ENCODE measurements around the gene SLC35A4.

Gene SLC35A4

GRCh38 chr5:140564196-140565023 is at the start of gene SLC35A4, which contains the start of gene APBB3:
SLC35A4 (plus strand) TSS chr5:140564828; CDS start chr5:140567170, 2,342 bp downstream.
APBB3 (minus strand) TSS chr5:140564598; CDS start chr5:140564245, 353 bp downstream.
- DNase-seq = peak; percentile 95

- DNase-seq = no peak
Measured at GRCh38 chr5:140524003-140524402, 40.6 kb upstream of the SLC35A4 start.

- DNase-seq = no peak
Measured at GRCh38 chr5:140540227-140540626, 24.4 kb upstream of the SLC35A4 start.

DNA sequence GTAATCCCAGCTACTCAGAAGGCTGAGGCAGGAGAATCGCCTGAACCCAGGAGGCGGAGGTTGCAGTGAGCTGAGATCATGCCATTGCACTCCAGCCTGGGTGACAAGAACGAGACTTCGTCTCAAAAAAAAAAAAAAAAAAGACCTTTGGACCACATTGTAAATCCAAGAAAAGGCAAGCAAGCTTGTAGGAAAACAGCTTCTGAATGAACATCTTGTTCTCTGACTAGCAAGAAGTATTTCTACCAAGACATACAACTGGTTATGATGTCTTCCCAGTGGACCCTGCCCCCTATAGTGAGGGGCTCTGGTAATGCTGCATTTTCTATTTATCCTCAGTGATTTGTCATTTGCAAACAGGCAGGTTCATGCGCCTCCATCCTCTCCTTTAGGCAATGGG is 21.7 kb upstream of the SLC35A4 start:
- no peak for DNase-seq

DNA sequence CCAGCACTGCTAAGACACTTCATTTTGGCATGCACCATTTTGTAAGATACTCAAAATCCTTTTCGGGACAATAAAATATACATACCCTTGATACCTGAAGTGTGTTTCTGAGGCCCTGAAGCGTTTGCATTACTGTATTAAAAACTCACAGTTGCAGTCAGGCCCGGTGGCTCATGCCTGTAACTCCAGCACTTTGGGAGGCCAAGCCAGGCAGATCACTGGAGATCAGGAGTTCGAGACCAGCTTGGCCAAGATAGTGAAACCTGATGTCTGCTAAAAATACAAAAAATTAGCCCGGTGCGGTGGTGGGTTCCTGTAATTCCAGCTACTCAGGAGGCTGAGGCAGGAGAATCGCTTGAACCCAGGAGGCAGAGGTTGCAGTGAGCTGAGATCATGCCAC is 19.6 kb upstream of the SLC35A4 start:
- DNase-seq = no peak

- no peak for DNase-seq
Measured at GRCh38 chr5:140545606-140546005, 19.0 kb upstream of the SLC35A4 start.

DNA sequence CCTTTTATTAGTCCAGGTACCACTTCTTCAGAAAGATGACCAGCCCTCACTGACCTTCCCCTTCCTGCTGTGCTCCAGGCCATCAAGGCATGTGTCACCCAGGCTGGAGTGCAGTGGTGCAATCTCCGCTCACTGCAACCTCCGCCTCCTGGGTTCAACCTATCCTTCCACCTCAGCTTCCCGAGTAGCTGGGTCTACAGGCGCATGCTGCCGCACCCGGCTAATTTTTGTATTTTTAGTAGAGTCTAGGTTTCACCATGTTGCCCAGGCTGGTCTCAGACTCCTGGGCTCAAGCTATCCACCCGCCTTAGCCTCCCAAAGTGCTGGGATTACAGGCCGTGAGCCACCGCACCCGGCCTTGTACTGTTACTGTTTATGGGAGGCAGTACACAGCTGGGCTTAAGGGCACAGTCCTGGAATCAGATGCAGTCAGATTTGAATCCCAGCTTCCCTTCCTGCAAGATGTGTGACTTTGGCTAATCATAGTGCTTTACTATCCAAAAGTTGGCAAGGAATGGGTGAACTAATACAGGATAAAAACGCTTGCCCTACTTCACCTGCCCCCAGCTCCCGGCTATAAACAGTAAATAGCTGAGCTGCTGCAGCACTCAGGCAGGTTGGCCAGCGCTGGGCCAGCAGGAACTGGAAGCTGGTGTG is 17.6 kb upstream of the SLC35A4 start:
- no peak for DNase-seq

DNA sequence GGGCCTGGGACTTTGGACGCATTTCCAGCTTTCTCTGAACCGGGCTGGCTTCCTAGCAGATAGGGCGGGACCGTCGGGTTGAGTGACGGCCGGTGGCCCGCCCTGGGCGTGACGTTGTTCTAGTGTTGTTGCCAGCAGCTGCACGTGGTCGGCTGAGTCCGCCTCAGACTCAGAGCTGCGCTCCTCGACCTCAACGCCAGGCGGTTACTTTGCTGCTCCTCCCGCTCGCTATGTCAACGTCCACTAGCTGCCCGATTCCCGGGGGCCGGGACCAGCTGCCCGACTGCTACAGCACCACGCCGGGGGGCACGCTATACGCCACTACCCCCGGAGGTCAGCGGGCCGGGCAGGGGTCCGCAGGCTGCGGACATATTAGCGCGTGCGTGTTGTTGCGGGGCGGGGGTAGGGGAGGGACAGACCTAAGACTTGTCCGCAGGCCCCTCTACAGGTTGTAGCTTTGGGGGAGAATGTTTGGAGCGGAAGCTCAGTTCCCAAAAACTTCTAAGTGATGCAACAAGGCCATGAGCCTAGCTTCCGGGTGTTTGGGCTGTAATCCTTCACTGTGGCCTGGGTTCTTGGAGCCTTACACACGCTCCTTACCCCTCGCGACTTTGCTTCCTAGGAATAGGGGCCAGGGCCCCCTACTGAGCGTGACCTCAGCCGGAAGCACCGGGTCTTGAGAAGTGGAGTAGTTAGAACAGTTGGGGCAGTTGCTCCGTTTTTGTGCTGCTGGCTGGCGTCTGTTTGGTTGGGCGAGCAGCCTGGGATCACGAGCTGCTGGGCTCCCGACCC is 16.9 kb upstream of the SLC35A4 start, which contains the start of gene EIF4EBP3:
Gene EIF4EBP3, plus strand, starts transcription at position 155 of the 792 bp plus-strand sequence. Its CDS starts 76 bp downstream, at position 231.
- DNase-seq = peak; percentile 77

DNA sequence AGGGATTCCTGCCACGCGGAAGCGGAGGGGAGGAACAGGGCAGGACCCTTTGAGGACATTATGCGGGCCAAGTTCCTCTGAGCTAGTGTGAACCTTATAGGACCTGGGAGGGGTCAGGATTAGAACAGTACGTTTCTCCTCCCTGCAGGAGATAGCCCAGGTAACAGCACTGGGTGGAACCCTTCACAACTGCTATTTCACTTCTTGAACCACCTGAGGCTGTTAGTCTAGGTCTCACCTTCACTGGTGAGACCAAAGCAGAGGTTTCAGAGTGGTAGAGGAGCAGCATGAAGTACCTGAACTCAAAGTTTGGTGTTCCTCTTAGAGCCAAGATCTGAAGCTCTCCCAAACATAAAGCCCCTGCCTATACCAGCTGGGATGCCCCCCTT is 16.3 kb upstream of the SLC35A4 start:
- no peak for DNase-seq

GRCh38 chr5:140548791-140549190 is 15.8 kb upstream of the SLC35A4 start:
- DNase-seq = no peak

- no peak for DNase-seq
Measured at GRCh38 chr5:140549237-140550144, 15.1 kb upstream of the SLC35A4 start.

DNA sequence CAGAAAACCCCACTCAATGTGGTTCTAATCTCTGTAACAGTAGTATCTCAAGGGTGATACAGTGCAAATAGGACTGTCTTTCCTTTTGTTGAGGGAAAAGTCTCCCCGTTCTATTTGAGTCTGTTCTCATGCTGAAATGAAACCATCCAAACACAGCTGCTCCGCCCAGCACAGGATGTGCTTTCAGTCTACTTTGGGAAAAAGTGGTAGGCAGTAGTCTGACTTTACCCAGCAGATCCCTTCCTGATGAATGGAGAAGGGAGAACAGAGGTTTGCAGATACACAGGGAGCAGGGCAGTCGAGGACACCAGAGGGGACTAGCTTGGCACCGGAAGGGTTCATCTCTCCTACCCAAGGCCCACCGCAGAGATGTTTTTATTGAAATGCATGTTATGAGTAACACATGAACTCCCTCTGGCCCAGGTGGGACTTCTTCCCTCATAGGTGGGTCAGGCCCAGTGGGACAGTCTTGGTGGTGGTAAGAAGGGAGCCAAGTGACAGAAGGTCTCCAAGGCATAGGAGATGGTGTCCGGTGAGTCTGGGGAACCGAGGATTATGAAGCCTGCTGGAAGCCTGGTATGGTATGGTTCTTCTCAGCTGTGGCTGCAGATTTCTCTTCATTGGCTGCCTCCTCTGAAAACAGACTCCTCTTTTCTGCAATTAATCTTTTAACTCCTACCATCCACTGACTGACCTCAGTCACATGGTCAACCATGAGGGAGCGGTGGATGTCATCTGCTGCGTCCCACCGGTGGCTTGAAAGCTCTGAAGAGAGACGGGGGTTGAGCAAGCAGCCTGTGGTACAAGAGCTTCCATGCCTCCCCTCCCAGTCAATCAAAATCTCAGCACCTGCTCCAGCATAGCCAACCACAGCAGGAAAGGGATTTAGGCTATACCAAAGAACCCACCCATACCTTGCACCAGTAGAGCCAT is 14.2 kb upstream of the SLC35A4 start:
- no peak for DNase-seq

GRCh38 chr5:140551872-140552271 is 12.8 kb upstream of the SLC35A4 start:
- DNase-seq = no peak

GRCh38 chr5:140553657-140554056 is 11.0 kb upstream of the SLC35A4 start:
- DNase-seq = no peak

GRCh38 chr5:140554454-140554853 is 10.2 kb upstream of the SLC35A4 start:
- DNase-seq = no peak

- no peak for DNase-seq
Measured at GRCh38 chr5:140555747-140556312, 8.8 kb upstream of the SLC35A4 start.

- DNase-seq = no peak
Measured at GRCh38 chr5:140556438-140556837, 8.2 kb upstream of the SLC35A4 start.

DNA sequence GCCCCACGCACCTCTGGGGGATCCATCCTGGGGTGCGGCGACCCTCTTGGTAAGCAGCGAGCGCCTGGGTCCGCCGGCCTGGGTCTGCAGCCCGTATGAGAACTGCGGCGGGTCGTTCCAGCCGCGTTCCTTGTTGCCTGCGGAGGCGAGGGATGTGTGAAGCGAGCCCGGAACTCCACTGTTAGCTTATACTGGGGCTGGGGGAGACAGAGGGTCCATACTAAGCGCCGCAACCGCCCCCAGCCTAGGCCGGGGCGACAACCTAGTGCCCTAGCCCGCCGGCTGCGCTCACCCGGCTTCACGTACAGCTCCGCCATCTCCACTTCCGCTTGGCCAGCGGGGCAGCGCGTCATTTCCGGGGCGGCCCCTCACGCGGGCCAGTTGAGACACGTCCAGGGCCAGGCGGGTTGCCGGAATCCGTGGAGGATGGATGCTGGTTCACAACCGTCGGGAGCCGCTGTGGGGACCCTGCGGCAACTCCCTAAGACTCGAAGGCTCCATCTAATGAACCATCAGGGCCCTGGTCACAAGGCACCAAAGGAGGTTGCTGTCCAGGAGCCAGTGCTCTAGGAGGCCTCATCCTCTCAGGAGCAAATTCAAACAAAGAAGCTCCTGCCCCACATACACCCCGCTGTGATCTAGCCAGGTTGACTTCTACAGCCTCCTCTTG is 7.4 kb upstream of the SLC35A4 start, which contains the start of gene SRA1:
Gene SRA1, minus strand, starts transcription at position 338 of the 670 bp plus-strand sequence. Its CDS starts 21 bp downstream, at position 317.
- DNase-seq = peak; percentile 68

GRCh38 chr5:140557965-140558364 is 6.7 kb upstream of the SLC35A4 start:
- no peak for DNase-seq

GRCh38 chr5:140558542-140558941 is 6.1 kb upstream of the SLC35A4 start:
- no peak for DNase-seq
